Measurements from ENCODE around the gene SDS. TPM values are rescaled to one million over a fixed set of nuclear protein-coding genes. Genes with fewer than 3 reads are reported as not detected.

The SDS gene
- total RNA-seq, 1 experiment from 2014 or later: not detected

DNA sequence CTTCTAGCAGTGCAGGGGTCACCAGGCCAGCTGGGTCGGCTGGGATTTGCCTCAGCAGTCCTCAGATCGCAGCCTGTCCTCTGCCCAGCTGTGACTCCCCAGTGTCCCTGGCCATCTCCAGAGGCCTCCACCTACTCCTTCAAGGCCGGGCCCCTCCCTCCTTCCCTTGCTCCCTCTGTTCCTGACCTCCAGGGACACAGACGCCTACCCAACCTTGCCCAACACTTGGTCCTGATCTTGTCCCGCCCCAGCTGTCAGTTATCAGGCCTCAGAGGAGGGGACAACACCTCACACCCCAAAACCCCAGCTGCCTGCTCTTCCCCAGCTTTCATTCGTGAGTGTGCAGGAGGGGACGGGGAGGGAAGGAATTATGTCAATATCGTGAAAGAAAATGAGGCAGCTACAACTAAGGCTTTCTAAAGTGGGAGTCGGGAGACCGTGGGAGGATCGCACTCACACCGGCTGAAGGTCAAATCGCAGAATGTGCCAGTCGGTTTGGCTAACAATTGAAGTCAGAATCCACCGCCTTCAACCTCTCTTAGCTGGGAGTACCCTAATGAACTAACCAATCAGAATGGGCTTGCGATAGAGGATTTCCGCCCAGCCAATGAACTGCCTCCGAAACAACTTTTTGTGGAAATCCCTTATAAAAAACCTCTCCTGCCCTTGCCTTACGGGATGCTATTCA, 54.7 kb downstream of the SDS start:
- DNase-seq (ENCODE audit: low read depth): no peak

GRCh38 chr12:113347892-113348291, 55.8 kb downstream of the SDS start:
- no peak for DNase-seq (ENCODE audit: low read depth)

DNA sequence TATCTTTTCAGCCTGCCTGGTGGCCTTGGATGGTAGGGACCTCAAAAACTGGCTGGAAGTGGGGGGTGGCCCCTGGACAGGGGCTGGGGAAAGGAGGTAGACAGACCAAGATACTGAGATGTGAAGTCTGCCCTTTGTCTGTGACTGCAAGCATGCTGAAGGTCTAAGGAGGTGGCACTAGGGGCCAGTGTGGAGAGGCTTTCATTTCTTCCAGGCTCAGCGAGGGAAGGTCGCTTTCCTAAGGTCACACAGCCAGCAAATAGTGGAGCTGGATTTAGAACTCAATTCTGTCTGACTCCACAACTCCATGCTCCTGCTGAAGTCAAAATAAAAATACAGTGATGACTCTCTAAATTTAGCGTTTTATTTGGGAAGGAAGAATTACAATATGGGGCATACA, 56.6 kb downstream of the SDS start:
- no peak for DNase-seq (ENCODE audit: low read depth)

DNA sequence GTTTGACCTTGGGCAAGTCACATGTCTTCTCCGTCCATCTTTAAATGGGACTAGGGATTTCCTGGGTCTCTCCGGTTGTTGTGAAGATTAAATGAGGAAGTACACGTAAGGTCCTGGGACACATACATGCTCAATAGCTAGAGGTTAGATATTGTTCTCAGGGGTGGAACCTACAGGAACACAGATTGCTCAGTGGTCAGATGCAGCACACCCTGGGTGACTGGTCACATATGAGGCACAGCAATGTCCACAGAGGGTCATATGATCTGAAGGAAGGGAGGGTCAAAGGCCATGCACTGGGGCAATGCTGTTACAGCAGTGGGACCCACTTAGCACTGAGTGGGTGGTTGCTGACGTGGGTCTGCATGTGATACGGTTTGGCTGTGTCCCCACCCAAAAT, 57.3 kb downstream of the SDS start:
- no peak for DNase-seq (ENCODE audit: low read depth)

DNA sequence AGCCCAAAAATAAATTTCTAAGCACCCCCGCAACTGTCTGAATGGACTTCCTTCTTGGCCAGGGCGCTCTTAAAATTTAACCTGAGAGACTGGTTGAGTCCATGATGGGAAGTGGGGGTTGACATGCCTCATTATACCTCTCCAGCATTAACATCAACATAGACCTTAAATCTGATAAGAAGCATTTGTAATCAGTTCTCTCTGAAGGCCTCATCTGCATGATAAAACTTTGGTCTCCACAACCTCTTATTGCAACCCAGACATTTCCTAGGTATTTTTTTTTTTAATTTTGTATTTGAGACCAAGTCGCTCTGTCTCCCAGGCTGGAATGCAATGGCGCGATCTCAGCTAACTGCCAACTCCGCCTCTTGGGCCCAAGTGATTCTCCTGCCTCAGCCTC, 58.4 kb downstream of the SDS start:
- no peak for DNase-seq (ENCODE audit: low read depth)

Other genes with a start within 250 kb of the SDS start
- 60.1 and 78.5 TPM in 2 replicates for gene DDX54, start 218.4 kb downstream of the SDS start, total RNA-seq (2014; rRNA removed; shearing (Covaris generic))
- 26.0 and 31.8 TPM in 2 replicates for gene RITA1, start 218.2 kb downstream of the SDS start, total RNA-seq (2014; rRNA removed; shearing (Covaris generic))
- gene TPCN1, start 182.4 kb downstream of the SDS start, total RNA-seq (2014; rRNA removed; shearing (Covaris generic)): 8.5 and 10.4 TPM in 2 replicates
- gene SLC8B1, start 68.8 kb downstream of the SDS start, total RNA-seq (2014; rRNA removed; shearing (Covaris generic)): 13.4 and 16.4 TPM in 2 replicates
- 6.1 and 22.2 TPM in 2 replicates for gene PLBD2, start 45.3 kb downstream of the SDS start, total RNA-seq (2014; rRNA removed; shearing (Covaris generic))
- 41.7 and 42.8 TPM in 2 replicates for gene SDSL, start 18.5 kb upstream of the SDS start, total RNA-seq (2014; rRNA removed; shearing (Covaris generic))
- 0.09 and 0.46 TPM in 2 replicates for gene LHX5, start 68.0 kb upstream of the SDS start, total RNA-seq (2014; rRNA removed; shearing (Covaris generic))